ENCODE results near the gene CASZ1. TPM values are rescaled to one million over a fixed set of nuclear protein-coding genes. Genes with fewer than 3 reads are reported as not detected.

The CASZ1 gene
- total RNA-seq, 1 experiment from 2014 or later, result 1.1 TPM

DNA sequence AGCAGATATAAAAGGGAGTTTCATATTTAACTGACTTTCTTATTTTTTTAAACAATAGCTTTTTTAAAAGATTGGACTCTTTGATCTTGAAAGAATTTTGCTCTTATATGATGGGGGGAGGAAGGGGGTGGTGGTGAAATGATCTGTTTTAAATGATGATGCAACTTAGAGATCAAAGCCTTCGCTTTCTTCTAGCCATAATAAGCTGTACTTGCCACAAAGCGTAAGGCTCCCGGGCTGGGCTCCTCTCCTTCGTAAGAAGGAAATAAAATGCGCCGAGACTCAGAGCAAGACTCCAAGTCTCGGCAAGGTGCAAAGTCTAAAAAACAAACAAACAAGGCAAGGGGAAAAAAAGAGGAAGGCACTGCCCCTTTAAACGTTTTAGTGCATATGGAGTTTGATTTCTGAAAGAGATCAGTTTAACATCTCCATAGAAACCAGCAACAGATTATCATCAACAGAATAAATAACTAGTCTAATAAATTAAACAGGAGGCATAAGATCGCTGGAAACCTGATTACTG is 3.3 kb downstream of the CASZ1 start:
- DNase-seq (ENCODE audit: low spot score), result no peak

DNA sequence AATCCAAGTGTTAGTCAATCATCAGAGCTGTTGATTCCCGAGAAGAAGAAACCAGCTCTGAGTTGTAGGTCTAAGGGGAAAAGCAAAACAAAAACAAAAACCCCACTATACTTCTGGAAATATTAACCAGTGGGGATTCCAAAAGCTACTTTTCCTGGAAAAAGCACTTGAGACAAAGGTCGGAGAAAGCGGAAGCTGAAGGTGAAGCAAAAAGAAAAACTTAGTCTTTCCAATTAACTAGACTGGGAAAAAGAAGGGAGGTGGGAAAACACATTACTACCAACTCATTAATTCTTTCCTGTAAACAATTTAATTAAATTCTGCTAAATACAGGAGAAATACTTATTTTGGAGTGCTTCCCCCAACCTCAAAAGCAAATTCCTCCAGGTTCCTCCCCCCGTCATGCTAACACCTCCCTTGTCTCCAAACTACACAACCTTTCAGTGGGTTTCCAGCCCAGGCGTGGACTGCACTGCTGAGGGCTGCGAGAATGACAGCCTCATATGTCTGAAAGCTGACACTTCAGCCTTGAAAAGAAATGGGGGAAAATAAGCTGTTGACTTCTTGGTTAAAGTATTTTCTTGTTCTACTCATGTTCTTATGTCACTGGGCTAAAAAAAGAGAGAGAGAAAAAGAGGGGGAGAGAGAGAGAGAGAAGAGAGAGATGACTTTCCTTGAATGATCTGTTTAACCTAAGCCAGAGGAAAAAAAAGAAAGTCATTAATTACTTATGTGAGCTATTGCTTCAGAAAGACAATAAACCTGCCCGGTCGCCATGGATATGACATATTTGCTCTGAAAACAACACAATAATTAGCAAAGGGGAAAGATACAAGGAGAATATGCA is 5.1 kb downstream of the CASZ1 start:
- DNase-seq (ENCODE audit: low spot score), result no peak

DNA sequence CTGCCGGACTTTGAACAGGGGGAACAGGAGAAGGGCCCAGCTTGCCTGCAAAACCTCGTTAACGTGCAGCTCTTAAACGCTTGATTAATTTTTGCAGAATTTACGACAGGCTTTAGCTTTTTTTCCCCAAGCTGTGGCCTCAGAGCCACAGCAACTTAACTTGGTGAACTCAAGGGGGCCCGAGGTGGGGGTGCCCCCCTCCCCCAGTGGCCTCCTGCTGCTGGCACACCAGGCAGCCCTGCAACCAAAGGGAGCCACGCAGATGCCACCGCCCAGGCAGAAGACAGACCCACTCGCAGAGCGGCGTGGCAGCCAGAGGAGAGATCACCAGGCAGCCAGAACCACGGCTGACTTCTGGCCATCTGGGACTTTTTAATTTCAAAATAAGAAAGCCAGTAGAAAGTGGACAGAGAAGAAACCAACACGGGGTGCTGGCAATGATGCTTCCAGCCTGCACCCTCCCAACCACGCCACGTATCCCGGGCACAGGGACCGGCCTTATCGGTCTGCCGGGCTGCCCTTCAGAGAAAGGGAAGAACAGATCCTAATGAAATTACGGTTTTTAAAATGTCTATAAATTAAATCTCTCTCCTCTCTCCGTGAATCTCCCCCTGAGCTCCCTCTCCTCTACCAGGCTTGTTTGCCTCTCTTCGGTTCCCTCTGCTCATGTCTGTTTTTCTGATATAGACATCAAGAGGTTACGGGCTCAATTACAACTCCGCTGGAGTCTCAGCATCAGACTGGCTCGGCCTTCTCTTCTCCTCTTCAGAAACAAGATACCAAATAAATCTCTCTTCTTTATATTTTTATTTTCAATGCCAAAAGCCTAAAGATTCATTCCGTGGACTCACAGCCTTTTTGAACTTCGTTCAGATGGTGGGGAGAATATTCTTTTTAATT is 6.4 kb downstream of the CASZ1 start:
- no peak for DNase-seq (ENCODE audit: low spot score)

DNA sequence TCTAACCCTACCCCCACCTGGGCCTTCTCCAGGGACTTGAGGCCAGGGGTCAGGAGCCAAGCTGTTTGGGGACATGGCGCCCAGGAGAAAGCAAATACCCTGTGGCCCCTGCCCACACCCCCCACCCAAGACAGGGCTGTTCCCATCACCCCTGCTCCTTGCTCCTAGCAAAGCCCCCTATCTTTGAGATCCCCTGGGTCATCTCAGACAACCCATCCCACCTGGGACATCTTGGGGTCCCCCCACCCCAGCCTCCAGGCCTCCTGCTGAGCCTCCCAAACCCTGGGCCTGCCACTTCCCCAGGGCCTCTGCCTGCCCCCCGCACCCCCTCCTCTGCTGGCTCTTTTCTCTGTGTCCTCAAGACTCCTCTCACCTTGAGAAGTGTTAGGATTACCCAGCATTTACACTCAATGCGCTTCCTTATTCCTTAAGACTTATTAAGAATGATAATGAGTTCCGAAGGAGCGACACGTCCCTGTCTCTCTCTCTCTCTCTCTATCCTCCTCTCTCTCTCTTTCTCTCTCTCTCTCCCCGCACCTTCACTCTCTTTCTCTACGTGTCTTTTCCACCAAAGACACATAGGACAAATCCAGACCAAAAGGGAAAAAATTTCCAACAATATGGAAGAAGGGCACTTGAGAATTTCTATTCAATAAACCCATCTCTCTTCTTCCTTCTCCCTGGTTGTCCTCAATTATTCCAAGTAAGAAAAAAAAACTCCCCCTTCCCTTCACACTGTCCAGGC is 7.2 kb downstream of the CASZ1 start:
- DNase-seq (ENCODE audit: low spot score), result no peak

DNA sequence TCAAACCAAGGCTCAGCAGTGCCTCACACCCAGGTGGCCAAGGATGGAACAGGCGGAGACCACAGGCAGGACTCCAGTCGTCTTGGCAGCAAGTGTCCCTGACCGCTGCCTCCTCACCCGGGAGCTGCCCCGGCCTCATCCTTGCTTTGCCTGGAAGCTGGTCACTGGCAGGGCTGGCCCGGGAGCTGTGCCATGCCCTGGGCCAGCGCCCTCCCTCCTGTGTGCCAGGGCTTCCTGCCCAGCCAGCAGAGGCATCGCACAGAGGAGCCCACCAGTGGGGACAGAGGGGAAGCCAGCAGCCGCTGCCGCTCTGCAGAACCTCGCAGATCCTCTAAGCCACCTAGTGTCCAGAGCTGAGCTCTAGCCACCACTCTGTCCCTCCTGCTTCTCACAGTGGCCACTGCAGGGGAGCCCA is 7.8 kb downstream of the CASZ1 start:
- no peak for DNase-seq (ENCODE audit: low spot score)

DNA sequence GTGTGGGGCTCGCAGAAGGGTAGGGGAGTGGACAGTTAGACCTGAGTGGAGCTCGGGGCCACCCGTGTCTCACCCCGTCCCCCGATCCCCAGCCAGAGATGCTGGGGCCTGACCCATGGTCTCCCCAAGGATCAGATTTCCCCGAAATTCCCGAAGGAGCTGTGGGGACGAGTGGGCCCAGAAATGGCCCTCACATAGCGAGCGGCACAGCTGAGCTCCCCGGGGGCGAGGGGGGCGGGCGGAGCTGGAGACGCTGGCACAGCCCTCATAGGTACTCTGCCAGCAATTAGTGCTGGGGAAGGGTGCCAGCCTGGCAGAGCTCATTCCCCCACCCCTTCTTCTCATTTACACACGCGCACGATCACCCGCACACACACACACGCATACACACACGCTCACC is 9.2 kb downstream of the CASZ1 start:
- no peak for DNase-seq (ENCODE audit: low spot score)

DNA sequence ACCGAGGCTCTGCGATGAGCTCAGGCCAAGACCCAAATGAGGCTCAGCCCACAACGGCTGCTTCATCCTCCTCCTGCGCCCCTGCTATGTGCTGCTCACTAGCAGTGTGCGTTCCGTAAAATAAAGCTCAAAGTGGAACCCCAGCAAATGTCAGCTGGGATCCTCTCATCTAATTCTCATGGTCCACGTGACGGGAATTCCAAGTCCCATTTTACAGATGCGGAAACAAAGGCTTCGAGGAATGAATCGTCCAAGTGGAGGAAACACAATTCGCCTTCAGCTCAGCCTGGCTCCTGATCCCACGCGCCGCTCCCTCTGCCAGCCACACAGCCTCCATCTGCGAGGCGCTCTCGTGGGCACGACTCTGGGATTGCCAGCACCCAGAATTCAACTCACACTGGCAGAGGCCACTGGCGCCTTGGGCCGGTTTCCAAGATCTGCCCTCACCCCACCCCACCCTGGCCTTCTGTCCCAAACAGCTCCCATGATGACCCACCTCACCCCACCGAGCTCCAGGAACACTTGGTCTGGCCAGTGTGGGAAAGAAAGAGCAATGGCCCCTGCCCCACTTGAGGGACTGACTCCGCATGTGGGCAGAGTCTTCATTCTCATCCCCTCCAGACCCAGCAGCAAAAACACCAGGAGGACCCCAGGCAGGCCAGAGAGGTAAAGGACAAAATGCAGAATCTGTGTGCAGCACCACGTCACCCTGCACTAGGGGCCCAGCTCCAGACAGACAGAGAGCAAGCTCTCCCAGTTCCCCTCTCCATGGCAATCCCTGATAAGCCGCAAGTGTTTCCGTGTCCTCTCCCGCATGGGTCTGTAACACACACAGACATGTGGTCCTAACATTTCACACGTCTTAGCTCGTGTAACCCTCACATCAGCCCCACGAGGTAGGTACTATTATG is 10.5 kb downstream of the CASZ1 start:
- DNase-seq (ENCODE audit: low spot score), result no peak

DNA sequence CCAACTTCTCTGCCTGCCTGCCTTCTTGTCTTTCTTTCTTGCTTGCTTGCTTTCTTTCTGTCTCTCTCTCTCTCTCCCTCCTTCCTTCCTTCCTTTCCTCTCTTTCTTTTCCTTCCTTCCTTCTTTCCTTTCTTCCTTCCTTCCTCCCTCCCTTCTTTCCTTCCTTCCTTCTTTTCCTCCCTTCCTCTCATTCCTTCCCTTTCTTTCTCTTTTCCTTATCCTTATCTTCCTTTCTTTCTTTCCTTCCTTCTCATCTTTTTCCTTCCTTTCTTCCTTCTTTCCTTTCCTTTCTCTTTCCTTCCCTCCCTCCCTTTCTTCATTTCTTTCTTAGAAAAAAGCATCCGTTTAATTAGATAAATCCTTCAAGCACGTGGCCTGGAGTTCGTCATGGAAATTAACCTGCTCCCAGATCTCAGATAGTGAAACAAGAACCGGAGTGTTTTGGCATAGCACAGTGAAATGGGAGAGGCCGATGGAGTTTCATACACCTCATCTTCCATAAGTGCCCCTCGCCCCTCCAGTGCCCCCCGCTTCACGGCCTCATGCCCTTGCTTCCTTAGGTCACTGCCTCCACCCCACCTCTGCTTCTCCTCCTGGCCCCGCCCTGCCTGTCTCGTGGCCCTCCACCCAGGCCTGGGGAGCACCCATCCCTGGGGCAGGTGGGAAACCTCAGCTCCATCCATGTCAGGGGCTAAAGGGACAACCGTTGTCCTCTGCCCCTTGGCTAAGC is 11.3 kb downstream of the CASZ1 start:
- DNase-seq (ENCODE audit: low spot score), result no peak

DNA sequence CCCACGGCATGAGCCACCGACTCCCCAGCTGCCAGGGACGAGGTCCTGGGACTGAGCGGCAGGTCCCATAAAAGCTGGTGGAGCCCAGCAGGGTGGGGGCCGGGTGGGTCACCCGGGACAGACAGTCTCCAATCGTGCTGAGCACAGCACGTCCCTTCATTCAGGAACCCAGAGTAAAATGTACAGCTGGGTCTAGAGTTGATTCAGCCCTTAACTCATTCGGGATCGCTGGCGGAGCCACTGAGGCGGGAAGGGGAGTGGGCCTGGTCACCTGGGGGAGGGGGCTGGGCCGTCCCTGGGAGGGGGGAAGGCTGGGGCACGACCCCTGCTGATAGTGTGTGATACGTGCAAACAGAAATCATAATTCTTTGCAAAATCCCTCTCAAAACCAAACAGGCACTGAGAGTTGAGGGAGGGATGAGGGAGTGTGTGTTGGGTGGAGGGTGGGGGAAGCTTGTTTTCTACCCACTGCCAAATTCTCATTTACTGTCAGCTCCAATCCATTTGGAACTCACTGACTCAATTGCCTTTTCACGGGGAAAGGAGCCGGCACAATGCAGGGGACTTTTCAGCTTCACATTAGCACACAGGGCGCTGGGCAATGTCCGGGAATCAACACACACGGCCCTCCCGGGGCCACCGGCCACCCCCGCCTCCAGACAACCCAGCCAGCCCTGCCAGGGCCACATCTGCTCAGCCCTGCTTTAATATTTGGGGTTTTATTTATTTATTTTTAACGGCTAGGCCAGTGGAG is 13.8 kb downstream of the CASZ1 start:
- DNase-seq (ENCODE audit: low spot score), result no peak

DNA sequence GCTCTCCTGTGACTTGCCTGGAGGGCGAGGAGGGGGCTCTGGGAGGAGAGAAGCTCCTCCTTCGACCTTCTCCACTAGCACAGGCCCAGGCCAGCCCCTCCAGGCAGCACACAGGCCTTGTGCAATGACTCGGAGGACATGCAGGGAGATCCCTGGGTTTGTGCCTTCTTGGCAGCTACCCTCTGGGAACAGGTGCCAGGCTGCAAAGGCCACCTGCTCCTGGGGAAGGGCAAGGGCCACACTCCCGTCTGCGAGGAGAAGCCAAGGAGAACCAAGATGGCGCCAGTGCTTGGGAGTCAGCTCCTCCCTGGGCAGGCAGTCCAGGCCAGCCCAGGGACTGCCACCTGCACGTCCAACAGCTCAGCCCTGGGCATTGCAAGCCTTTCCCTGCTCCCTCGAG is 15.3 kb downstream of the CASZ1 start:
- DNase-seq (ENCODE audit: low spot score), result no peak

DNA sequence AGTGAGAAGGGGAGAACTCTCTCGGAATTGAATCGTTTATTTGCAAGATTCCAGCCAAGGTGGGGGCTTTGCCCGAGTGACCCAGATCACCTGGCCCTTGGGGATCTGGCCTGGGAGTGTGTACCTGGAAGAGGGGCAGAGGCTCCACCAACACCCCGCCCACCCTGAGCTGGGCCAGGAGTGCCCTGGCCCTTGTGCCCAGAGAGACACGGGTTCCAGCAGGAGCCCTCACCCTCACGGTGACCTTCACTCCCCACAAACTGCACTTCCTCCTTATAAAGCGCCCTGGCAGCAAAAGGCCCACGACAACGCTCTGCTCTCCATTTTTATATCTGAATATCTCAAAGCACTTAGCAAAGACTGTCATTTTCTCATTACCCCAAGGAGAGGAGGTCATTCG is 16.6 kb downstream of the CASZ1 start:
- no peak for DNase-seq (ENCODE audit: low spot score)

DNA sequence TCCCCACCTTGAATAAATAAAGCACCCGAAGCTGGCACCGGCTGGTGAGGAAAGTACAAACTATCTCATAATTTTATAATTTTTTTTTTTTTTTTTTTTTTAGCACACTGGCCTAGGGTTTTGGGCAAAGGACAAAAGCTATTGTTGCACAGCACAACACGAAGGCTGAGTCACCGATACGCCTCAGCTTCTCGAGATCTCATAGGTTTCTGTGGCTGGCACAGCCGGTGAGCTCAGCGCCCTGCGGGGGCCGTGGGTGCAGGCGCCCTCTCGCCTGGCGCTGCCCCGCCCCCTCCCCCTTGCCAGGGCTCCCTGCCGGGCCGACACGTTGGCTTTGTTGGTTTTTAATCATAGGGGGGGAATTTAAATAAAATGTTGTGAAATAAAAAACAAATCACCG is 17.2 kb downstream of the CASZ1 start:
- DNase-seq (ENCODE audit: low spot score), result peak; percentile 76

DNA sequence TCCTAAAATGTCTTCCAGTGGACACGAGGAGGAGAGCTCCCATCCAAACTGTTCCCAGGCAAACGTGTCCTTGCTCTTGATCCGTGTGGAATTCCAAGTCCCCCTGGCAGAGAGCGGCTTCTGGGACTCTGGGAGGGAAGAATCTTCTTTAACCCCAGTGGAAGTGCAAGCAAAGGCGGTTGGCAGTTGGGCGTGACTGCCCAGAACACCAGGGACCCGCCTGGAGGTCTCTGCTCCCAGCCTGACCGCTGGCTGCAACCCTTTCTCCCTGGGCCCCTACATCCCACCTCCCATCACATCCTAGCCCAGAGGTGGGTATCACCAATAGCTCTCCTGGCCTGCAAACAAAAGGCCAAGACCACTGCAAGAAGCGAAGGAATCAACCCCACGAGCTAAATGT is 17.8 kb downstream of the CASZ1 start:
- no peak for DNase-seq (ENCODE audit: low spot score)

DNA sequence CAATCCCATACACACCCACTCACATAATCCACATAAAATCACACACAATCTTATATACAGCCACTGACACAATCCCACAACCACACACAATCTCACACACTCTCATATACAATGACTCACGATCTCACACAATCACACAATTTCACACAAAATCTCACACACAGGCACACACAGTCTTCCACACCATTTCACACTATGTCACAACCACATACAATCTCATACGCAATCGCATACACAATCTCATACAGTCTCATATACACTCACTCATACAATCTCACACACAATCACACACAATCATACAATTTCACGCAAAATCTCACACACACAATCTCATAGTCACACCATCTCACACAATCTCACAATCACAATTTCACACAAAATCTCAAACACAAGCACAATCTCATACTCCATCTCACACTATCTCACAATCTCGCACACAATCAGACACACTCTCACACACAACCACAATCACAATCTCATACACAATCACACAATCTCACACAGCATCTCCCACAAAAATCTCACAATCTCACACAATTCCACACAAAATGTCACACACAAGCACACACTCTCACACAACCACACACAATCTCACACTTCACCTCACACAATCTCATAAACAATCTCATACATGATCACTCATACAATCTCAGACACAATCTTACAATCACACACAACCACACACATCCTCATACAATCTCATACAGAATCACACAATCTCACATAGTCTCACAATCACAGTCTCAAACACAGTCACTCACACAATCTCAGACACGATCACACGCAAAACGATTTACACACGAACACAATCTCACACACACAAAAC is 18.5 kb downstream of the CASZ1 start:
- no peak for DNase-seq (ENCODE audit: low spot score)

DNA sequence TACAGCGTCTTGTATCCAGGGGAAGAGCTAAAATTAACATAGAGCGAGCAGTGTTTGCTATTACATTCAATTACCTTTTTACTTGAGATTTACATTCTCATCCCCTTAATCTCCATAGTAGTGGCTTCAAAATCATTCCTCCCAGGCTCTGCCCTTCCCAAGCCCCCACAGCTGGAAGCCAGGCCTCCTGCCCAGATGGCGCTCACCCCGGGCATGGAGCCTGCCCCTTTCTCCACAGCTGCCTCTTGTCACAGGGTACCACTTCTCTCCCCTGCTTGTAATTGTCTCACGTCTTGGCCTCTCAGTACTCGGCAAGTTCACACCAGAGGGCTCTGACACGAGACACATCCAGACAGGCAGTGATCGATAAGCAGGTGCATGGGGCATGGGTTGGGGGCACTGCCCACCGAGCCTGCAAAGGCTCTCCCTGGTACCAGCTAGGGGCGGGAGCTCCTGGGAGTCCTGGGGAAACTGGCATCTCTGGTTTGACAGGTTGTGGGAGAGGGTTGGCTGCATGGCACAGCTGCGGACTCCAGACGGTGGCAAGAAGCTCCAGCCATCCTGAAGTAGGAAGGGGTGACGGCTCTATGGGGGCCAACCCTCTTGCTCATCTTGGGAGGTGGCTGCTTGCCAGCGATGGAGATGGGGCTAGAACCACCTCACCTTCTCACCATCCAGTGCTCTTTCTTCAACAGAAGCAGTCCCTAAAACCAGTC is 20.1 kb downstream of the CASZ1 start:
- DNase-seq (ENCODE audit: low spot score), result no peak

DNA sequence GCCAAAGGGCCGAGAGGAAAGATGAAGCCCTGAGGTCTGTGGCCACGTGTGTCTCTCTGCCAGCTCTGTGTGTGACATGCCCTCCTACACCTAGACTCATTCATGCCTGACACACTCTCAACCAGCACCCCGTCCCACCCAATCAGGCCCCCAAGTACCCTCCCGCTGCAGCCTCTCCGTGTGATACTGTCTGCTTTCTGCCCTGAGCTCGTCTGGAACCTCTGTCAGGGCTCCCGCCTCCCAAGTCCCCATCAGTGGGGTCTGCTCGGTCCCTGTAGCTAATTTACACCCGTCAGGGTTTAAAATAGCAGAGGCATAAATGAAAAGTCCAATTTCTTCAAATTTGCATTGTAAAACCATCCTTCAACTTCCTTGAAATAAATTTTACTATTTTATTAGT is 20.7 kb downstream of the CASZ1 start:
- DNase-seq (ENCODE audit: low spot score), result no peak

DNA sequence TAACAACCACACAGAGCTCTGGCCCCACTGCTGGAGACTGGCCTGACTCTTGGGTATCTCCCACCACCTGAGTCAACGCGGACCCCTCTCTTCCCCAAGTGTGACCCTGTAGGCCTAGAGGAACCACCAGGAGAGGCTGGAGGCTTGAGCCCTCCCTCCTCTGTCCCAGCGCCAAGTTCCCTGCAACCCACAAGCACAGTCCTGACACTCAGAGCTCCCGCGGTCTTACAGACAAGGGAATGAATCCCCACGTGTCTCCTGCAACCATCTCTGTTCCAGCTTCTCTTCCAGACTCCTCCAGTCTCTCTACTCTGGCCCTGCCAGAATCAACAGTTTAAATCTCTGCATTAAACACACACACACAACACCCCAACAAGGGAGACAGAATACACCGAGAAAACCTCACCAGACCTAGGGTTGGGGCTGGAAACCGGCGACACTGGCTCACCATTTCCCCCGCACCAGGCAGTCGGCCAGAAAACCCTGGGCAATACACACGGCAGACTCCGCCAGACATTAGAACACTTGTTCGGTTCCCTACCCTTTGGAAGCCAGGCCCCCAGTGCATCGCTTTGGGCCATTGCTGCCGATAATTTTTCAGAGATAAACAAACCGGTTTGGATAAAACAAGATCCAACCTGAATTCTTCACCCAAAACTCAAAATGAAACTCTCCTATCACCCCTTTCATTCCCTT is 21.7 kb downstream of the CASZ1 start:
- DNase-seq (ENCODE audit: low spot score), result no peak

Measured in A172 (cell line).